K562 (cell line): ENCODE results near the gene ZDHHC8. TPM values are rescaled to one million over a fixed set of nuclear protein-coding genes. Genes with fewer than 3 reads are reported as not detected.

Experiments used
- BRCA1 ChIP-seq, 2 experiments: fragments of 450-650 bp in 1 of 2; sonication (generic) in 1 of 2; formaldehyde crosslinking in 1 of 2; IDR thresholded peaks; 2 replicates each; pipeline versions ENCODE4 v1.5.0 to v1.6.1; 2017 to 2020; ENCODE audit warnings: mild to moderate bottlenecking in 1 of 2, missing genetic modification reagents in 1 of 2
- CBX1 ChIP-seq: sonication (generic); IDR thresholded peaks from 2 replicates; pipeline ENCODE4 v1.6.1; 2016; ENCODE audit warnings: antibody characterized with exemption, low read depth, mild to moderate bottlenecking
- CEBPG ChIP-seq, 3 experiments: fragments of 200-800 bp in 1 of 3; sonication (Bioruptor generic) in 1 of 3; sonication (generic) in 1 of 3; formaldehyde crosslinking in 1 of 3; IDR thresholded peaks in 2 of 3; conservative IDR thresholded peaks in 1 of 3; 2 replicates each; pipeline versions ENCODE4 v1.6.1 to v1.8.0; 2016 to 2022; ENCODE audit warnings: missing compliant biosample characterization in 2 of 3, missing genetic modification characterization in 2 of 3, mild to moderate bottlenecking in 1 of 3, missing genetic modification reagents in 1 of 3
- CTCFL ChIP-seq: IDR thresholded peaks from 2 replicates; pipeline ENCODE4 v1.6.1; 2011; ENCODE audit warnings: borderline replicate concordance, low read depth, mild to moderate bottlenecking, moderate library complexity, low read length; ENCODE audit not compliant: insufficient read depth, poor library complexity, severe bottlenecking
- E4F1 ChIP-seq: fragments of 250-450 bp; sonication (Bioruptor Pico); IDR thresholded peaks from 2 replicates; pipeline ENCODE4 v1.5.0; 2021; ENCODE audit warnings: mild to moderate bottlenecking, borderline replicate concordance
- HNRNPUL1 ChIP-seq: fragments of 200-400 bp; formaldehyde crosslinking; IDR thresholded peaks from 2 replicates; pipeline ENCODE4 v1.6.1; 2017; ENCODE audit warnings: low read length
- IRF2 ChIP-seq: sonication (generic); formaldehyde crosslinking; IDR thresholded peaks from 2 replicates; pipeline ENCODE4 v1.8.1; 2022; ENCODE audit warnings: mild to moderate bottlenecking, missing genetic modification reagents
- KLF6 ChIP-seq: fragments of 250-450 bp; sonication (Bioruptor Pico); IDR thresholded peaks from 2 replicates; pipeline ENCODE4 v1.4.0; 2020; ENCODE audit warnings: mild to moderate bottlenecking, moderate library complexity, borderline replicate concordance
- MED1 ChIP-seq: sonication (generic); formaldehyde crosslinking; IDR thresholded peaks from 2 replicates; pipeline ENCODE4 v1.8.1; 2023; ENCODE audit warnings: missing genetic modification reagents, borderline replicate concordance
- MTA3 ChIP-seq: fragments of 450-650 bp; formaldehyde crosslinking; IDR thresholded peaks from 2 replicates; pipeline ENCODE4 v1.6.1; 2017; ENCODE audit warnings: mild to moderate bottlenecking, borderline replicate concordance
- PRDM10 ChIP-seq: fragments of 450-650 bp; IDR thresholded peaks from 2 replicates; pipeline ENCODE4 v1.6.1; 2018; ENCODE audit not compliant: partially characterized antibody
- RCOR1 ChIP-seq, 2 experiments: IDR thresholded peaks; 2 replicates each; pipeline ENCODE4 v1.6.1; 2012; ENCODE audit warnings: low read depth in 2 of 2, low read length in 2 of 2, borderline replicate concordance in 1 of 2, improper control_type of control experiment in 1 of 2
- SIN3A ChIP-seq, 2 experiments: fragments of 150-350 bp in 1 of 2; IDR thresholded peaks; 2 replicates each; pipeline ENCODE4 v1.6.1; 2011 to 2016; ENCODE audit warnings: borderline replicate concordance in 2 of 2, low read depth in 2 of 2, low read length in 2 of 2, mild to moderate bottlenecking in 2 of 2, moderate library complexity in 2 of 2; ENCODE audit not compliant: control insufficient read depth in 1 of 2
- ZBTB2 ChIP-seq: fragments of 450-650 bp; IDR thresholded peaks from 2 replicates; pipeline ENCODE4 v1.6.1; 2016; ENCODE audit warnings: antibody characterized with exemption
- ZNF134 ChIP-seq: fragments of 250-450 bp; sonication (Bioruptor Pico); conservative IDR thresholded peaks from 2 replicates; pipeline ENCODE4 v1.4.0; 2020
- ZNF431 ChIP-seq: sonication (generic); formaldehyde crosslinking; IDR thresholded peaks from 2 replicates; pipeline ENCODE4 v1.8.0; 2022; ENCODE audit warnings: mild to moderate bottlenecking, missing genetic modification reagents
- ZNF699 ChIP-seq: fragments of 250-450 bp; sonication (Bioruptor Pico); IDR thresholded peaks from 2 replicates; pipeline ENCODE4 v1.8.0; 2021; ENCODE audit warnings: mild to moderate bottlenecking, moderate library complexity; ENCODE audit not compliant: insufficient replicate concordance
- polyA plus RNA-seq, 8 experiments: library from polyadenylated mRNA; depleted of rRNA in 4 of 8; stranded (reverse) in 5 of 8; unstranded in 3 of 8; fragments of >200 nt; fragmentation: Nextera tagmentation in 2 of 8; fragmentation: Illumina TruSeq in 1 of 8; extraction: Ambion mirVana in 2 of 8; extraction: Trizol in 1 of 8; gene quantifications; 2 replicates each; pipeline versions ENCODE4 v1.2.1 to v1.2.3, GENCODE V29; 2011 to 2014; ENCODE audit warnings: inconsistent platforms in 1 of 8, missing spikeins in 1 of 8
- total RNA-seq, 7 experiments: library from RNA; depleted of rRNA in 6 of 7; stranded (reverse); fragments of >200 nt in 6 of 7; fragmentation: Illumina TruSeq in 2 of 7; extraction: Trizol in 2 of 7; gene quantifications; 2 replicates each; pipeline versions ENCODE4 v1.2.1 to v1.2.3, GENCODE V29; 2011 to 2021; ENCODE audit warnings: low replicate concordance in 1 of 7

ZDHHC8 gene
- total and polyA plus RNA-seq, 9 of the 15 experiments (the other 6 are each of a cell fraction or from before 2014, with no cell fraction given): 0.04 to 109 (median 16.4) TPM

- TF ChIP-seq PRDM10: no peak
- 0 out of 2 replicates have a peak, but pooled peaks have one; percentile 72 for TF ChIP-seq MED1 (CRISPR knock-in tag)
- TF ChIP-seq RCOR1 (IDR thresholded peaks at IDR 0.05; ENCODE audit: borderline replicate concordance in 1 of 2, low read depth in 2 of 2, low read length in 2 of 2): no peak
- no peak for TF ChIP-seq E4F1 (CRISPR knock-in tag)
- TF ChIP-seq ZNF431 (CRISPR knock-in tag): no peak
- no peak for TF ChIP-seq CTCFL
- TF ChIP-seq SIN3A (IDR thresholded peaks at IDR 0.05; ENCODE audit: borderline replicate concordance in 2 of 2, control insufficient read depth in 1 of 2, low read depth in 2 of 2, low read length in 2 of 2): no peak
- TF ChIP-seq CEBPG (CRISPR knock-in tag; IDR thresholded peaks at IDR 0.05): no peak
- TF ChIP-seq CEBPG (tag; conservative IDR thresholded peaks at IDR 0.05 in 1 of 2, IDR thresholded peaks at IDR 0.05 in 1 of 2): no peak
- TF ChIP-seq HNRNPUL1: no peak
- TF ChIP-seq MTA3: no peak
- TF ChIP-seq KLF6: no peak
- no peak for TF ChIP-seq ZNF134 (CRISPR knock-in tag)
- TF ChIP-seq BRCA1 (IDR thresholded peaks at IDR 0.05): no peak
- TF ChIP-seq BRCA1 (CRISPR knock-in tag; IDR thresholded peaks at IDR 0.05): peak; percentile 94
- no peak for TF ChIP-seq CBX1
- no peak for TF ChIP-seq ZNF699 (CRISPR knock-in tag)
- no peak for TF ChIP-seq ZBTB2
- peak; percentile 10; the same call in 1 of the 2 replicates for TF ChIP-seq IRF2 (CRISPR knock-in tag)
Measured at GRCh38 chr22:20180640-20181039, 49.0 kb downstream of the ZDHHC8 start (continued).
